HepG2 (cell line): Measurements from ENCODE around the gene PRKN. TPM values are rescaled to one million over a fixed set of nuclear protein-coding genes. Genes with fewer than 3 reads are reported as not detected.
"Not testable (repeated sequence)": the region's sequence is repeated elsewhere in the genome, so short reads cannot be mapped to it uniquely, and the experiment has no call there.

ENCODE experiments used
- ATAC-seq: fragments of 200-7000 bp; cut with Tn5 transposase; 3 replicates; pipeline ENCODE4 v1.9.1; 2020; ENCODE audit warnings: mild to moderate bottlenecking, moderate library complexity
- BruUV-seq: library from RNA; stranded (reverse); fragments of 400-500 nt; replicated peaks from 2 replicates; lab custom pipeline; 2021; lab: Mats Ljungman, UMichigan
- CTCF ChIA-PET: fragments of 300-600 bp; formaldehyde crosslinking; extraction: SDS; loops from one replicate; lab custom pipeline; 2021; ENCODE audit warnings: low total read pairs, inconsistent platforms, low intra/inter-chr PET ratio; lab: Yijun Ruan, JAX
- POLR2A ChIA-PET: fragments of 350-600 bp; sonication (Branson Sonifier 250); formaldehyde crosslinking; loops from one replicate; lab custom pipeline; 2020; ENCODE audit warnings: antibody characterized with exemption, inconsistent platforms; lab: Yijun Ruan, JAX
- DNase-seq: peaks from one replicate; pipeline ENCODE4 v3.0.0-alpha.2; 2015; ENCODE audit warnings: low spot score
- FAIRE-seq: peaks from 3 replicates; lab custom pipeline; 2011; peaks lifted over from hg19 to GRCh38; lab: Jason Lieb, UNC
- H2AFZ ChIP-seq: one replicate; pipeline ENCODE4 v1.6.1; 2011; ENCODE audit warnings: low read length, inconsistent platforms
- H3K27ac ChIP-seq: fragments of 300-600 bp; 3 replicates; pipeline ENCODE4 v1.8.0; 2011; ENCODE audit warnings: mixed run types, mild to moderate bottlenecking, mixed read lengths, low read length, inconsistent platforms; ENCODE audit not compliant: insufficient read depth; ENCODE audit errors: extremely low read length
- H3K27me3 ChIP-seq, 2 experiments: fragments of 200-600 bp in 1 of 2; 2 replicates in 1 of 2; 3 replicates in 1 of 2; pipeline versions ENCODE4 v1.6.0 to v1.8.0; 2011; ENCODE audit warnings: low read length in 2 of 2, mild to moderate bottlenecking in 2 of 2, moderate library complexity in 2 of 2, inconsistent platforms in 1 of 2; ENCODE audit not compliant: insufficient read depth in 2 of 2, control insufficient read depth in 1 of 2
- H3K36me3 ChIP-seq, 2 experiments: fragments of 200-600 bp in 1 of 2; replicated peaks in 1 of 2; 2 replicates in 1 of 2; 3 replicates in 1 of 2; pipeline versions ENCODE4 v1.5.1 to v1.8.0; 2011; ENCODE audit warnings: low read length in 2 of 2, inconsistent platforms in 1 of 2; ENCODE audit not compliant: insufficient read depth in 2 of 2, control insufficient read depth in 1 of 2
- H3K4me1 ChIP-seq: 2 replicates; pipeline ENCODE4 v1.5.1; 2012; ENCODE audit warnings: low read length, inconsistent platforms; ENCODE audit not compliant: insufficient read depth
- H3K4me2 ChIP-seq: 2 replicates; pipeline ENCODE4 v1.6.0; 2011; ENCODE audit warnings: low read depth, low read length, inconsistent platforms
- H3K4me3 ChIP-seq, 3 experiments: fragments of 200-600 bp in 1 of 3; sonication (generic), shearing (Covaris generic) in 1 of 3; replicated peaks in 1 of 3; 2 replicates each; pipeline ENCODE4 v1.5.1; 2011 to 2016; ENCODE audit warnings: low read length in 3 of 3, inconsistent platforms in 2 of 3, low read depth in 2 of 3, mild to moderate bottlenecking in 2 of 3, control low read depth in 1 of 3, mixed read lengths in 1 of 3; ENCODE audit not compliant: insufficient read depth in 1 of 3
- H3K79me2 ChIP-seq: one replicate; pipeline ENCODE4 v1.6.1; 2011; ENCODE audit warnings: low read length, inconsistent platforms; ENCODE audit not compliant: insufficient read depth
- H3K9ac ChIP-seq: 2 replicates; pipeline ENCODE4 v1.6.0; 2011; ENCODE audit warnings: mild to moderate bottlenecking, low read depth, low read length, inconsistent platforms; ENCODE audit not compliant: insufficient read depth
- H3K9me3 ChIP-seq: 2 replicates; pipeline ENCODE4 v1.5.1; 2012; ENCODE audit warnings: mild to moderate bottlenecking, low read length
- H4K20me1 ChIP-seq: 2 replicates; pipeline ENCODE4 v1.6.0; 2011; ENCODE audit warnings: inconsistent platforms, mild to moderate bottlenecking, low read length, moderate library complexity; ENCODE audit not compliant: insufficient read depth
- ARID5B ChIP-seq: IDR thresholded peaks from 2 replicates; pipeline ENCODE4 v1.4.0; 2020; ENCODE audit warnings: mild to moderate bottlenecking, missing genetic modification reagents
- SSRP1 ChIP-seq: IDR thresholded peaks from 2 replicates; pipeline ENCODE4 v1.6.1; 2016; ENCODE audit warnings: control low read depth
- WGBS: methylation state at CpG from one replicate; pipeline ENCODE4 v1.1.6; 2017; ENCODE audit warnings: low lambda C conversion rate; 5-methylcytosine and 5-hydroxymethylcytosine counted together
- in situ Hi-C: cut with HindIII; loops from 2 replicates; pipeline ENCODE4 v1.10.0; 2017; ENCODE audit warnings: low pct_unique_long_range_greater_than_20kb; ENCODE audit not compliant: extremely low pct_ligation_motif_present
- intact Hi-C: fragments of 100-400 bp; cut with micrococcal nuclease; formaldehyde crosslinking; loops from one replicate; pipeline ENCODE4 v1.10.0; 2022; ENCODE audit not compliant: unreplicated experiment
- polyA plus RNA-seq, 8 experiments: library from polyadenylated mRNA; depleted of rRNA in 3 of 8; stranded (reverse) in 7 of 8; unstranded in 1 of 8; fragments of >200 nt; fragmentation: Illumina TruSeq in 4 of 8; extraction: Trizol in 4 of 8; gene quantifications; 2 replicates each; pipeline versions ENCODE4 v1.2.1 to v1.2.3, GENCODE V29; 2011 to 2016; ENCODE audit warnings: low read depth in 4 of 8, missing spikeins in 1 of 8, mixed read lengths in 1 of 8; ENCODE audit not compliant: insufficient read depth in 1 of 8
- total RNA-seq, 5 experiments: library from RNA; depleted of rRNA; stranded (reverse); fragments of >200 nt; fragmentation: Illumina TruSeq; extraction: Trizol; gene quantifications; 2 replicates each; pipeline ENCODE4 v1.2.3, GENCODE V29; 2016; ENCODE audit warnings: low read depth in 1 of 5

The PRKN gene
- total and polyA plus RNA-seq, 2 of the 13 experiments (the other 11 are each of a cell fraction or from before 2014, with no cell fraction given) = 0.31 to 0.44 TPM

- WGBS = 22% methylated on average over 6 of the region's 6 CpGs
- intact Hi-C loops (no loop called here), in situ Hi-C loops (no loop called here)
- Histone ChIP-seq H3K4me1 (peaks cover 13% of the 10 kb centered on the region; the same call in 1 of the 2 replicates), H2AFZ (no peak overlapping the region), H4K20me1 (no peaks in the 10 kb centered on the region), H3K9me3 (no peaks in the 10 kb centered on the region), H3K36me3 (no peaks in the 10 kb centered on the region), H3K79me2 (no peaks in the 10 kb centered on the region), H3K9ac (no peak overlapping the region), H3K4me2 (no peak overlapping the region), H3K27me3 (peaks cover 0 to 5% of the 10 kb centered on the region in 2 experiments; a peak in 1 of 5 replicates), H3K4me3 (no peak overlapping the region), H3K27ac (no peak overlapping the region)
- DNase-seq (no peak), FAIRE-seq (no peak), ATAC-seq (no peak)
- TF ChIP-seq ARID5B (CRISPR knock-in tag) (no peak), SSRP1 (no peak)
- ChIA-PET POLR2A (no interaction called here), CTCF (no interaction called here)
- no TSS peak for BruUV-seq
Measured at GRCh38 chr6:161313940-161314509, 1413.5 kb downstream of the PRKN start.

DNA sequence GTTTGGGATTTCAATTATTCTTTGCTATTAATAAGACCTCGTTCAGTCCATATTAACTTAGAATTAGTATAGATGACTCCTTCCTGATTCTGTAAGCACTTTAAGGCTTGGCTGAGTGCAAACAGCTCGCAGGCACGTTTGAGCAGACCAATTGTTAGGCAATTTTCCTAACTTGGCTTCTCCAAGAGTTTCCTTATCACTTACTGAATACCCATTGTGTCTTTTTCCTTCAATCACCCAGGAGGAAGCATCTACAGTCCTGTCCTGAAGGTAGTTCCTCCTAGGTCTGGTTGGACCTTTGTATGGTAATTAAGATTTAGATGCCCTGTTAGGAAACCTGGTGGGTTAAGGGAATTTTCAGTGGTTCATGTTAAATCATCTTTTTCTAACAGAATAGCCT is 1414.1 kb downstream of the PRKN start:
- H3K9me3 ChIP-seq, DNase-seq, H3K4me1 ChIP-seq, H3K27me3 ChIP-seq, H2AFZ ChIP-seq, intact Hi-C loops, H3K9ac ChIP-seq, BruUV-seq, H3K27ac ChIP-seq, ATAC-seq, H3K4me2 ChIP-seq, H3K36me3 ChIP-seq, H3K79me2 ChIP-seq, CTCF ChIA-PET, in situ Hi-C loops, H4K20me1 ChIP-seq, FAIRE-seq, POLR2A ChIA-PET, H3K4me3 ChIP-seq: not testable (repeated sequence)
- WGBS = 9% methylated on average over 3 of the region's 3 CpGs

DNA sequence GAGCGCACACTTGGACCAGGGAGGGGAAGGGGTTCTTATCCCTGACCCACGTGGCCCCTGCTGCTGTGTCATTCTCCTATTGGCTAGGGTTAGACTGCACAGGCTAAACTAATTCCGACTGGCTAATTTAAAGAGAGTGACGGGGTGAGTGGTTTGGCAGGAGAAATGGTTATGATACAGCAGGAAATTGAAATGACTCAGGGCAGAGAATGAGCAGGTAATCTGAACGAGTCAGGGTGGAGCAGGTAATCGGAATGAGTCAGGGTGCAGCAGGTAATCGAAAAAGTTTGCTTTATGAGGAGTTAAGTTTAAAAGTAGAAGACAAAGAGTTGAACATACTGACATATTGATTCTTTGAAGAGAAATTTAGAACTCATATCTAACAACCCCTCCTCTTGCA is 1417.8 kb downstream of the PRKN start:
- H3K9me3 ChIP-seq, FAIRE-seq, H3K4me2 ChIP-seq, H3K27me3 ChIP-seq, BruUV-seq, H3K4me3 ChIP-seq, H3K79me2 ChIP-seq, H3K27ac ChIP-seq, DNase-seq, ATAC-seq, H3K36me3 ChIP-seq, CTCF ChIA-PET, intact Hi-C loops, H4K20me1 ChIP-seq, H2AFZ ChIP-seq, POLR2A ChIA-PET, H3K4me1 ChIP-seq, H3K9ac ChIP-seq, in situ Hi-C loops: not testable (repeated sequence)
- 18% methylated on average over 7 of the region's 7 CpGs for WGBS
